HepG2 (cell line): ENCODE data around the gene NUDT13. TPM values are rescaled to one million over a fixed set of nuclear protein-coding genes. Genes with fewer than 3 reads are reported as not detected.

Experiments used
- CEBPG ChIP-seq: IDR thresholded peaks from 2 replicates; pipeline ENCODE4 v1.6.1; 2016
- CREB3 ChIP-seq: sonication (generic); formaldehyde crosslinking; IDR thresholded peaks from 2 replicates; pipeline ENCODE4 v1.5.0; 2020; ENCODE audit warnings: missing genetic modification reagents
- ELK4 ChIP-seq: sonication (generic); formaldehyde crosslinking; IDR thresholded peaks from 2 replicates; pipeline ENCODE4 v1.9.0; 2021; ENCODE audit warnings: missing genetic modification reagents, borderline replicate concordance
- KDM6A ChIP-seq: IDR thresholded peaks from 2 replicates; pipeline ENCODE4 v1.6.1; 2016; ENCODE audit warnings: low read depth
- MTF1 ChIP-seq: sonication (generic); formaldehyde crosslinking; IDR thresholded peaks from 2 replicates; pipeline ENCODE4 v1.5.0; 2020; ENCODE audit warnings: missing genetic modification reagents
- NCOR1 ChIP-seq: fragments of 200-600 bp; sonication (generic); IDR thresholded peaks from 2 replicates; pipeline ENCODE4 v1.7.0; 2017; ENCODE audit warnings: antibody characterized with exemption, low read length, borderline replicate concordance
- RCOR2 ChIP-seq: IDR thresholded peaks from 2 replicates; pipeline ENCODE4 v1.6.1; 2016; ENCODE audit warnings: missing biosample characterization, missing genetic modification reagents
- SMC3 ChIP-seq: IDR thresholded peaks from 2 replicates; pipeline ENCODE4 v1.6.1; 2011; ENCODE audit warnings: low read length, improper control_type of control experiment
- SSRP1 ChIP-seq: IDR thresholded peaks from 2 replicates; pipeline ENCODE4 v1.6.1; 2016; ENCODE audit warnings: control low read depth
- TEAD3 ChIP-seq: optimal IDR thresholded peaks from 2 replicates; pipeline ENCODE3; 2016; ENCODE audit warnings: borderline replicate concordance
- XBP1 ChIP-seq: sonication (generic); formaldehyde crosslinking; IDR thresholded peaks from 2 replicates; pipeline ENCODE4 v1.5.0; 2020; ENCODE audit warnings: missing genetic modification reagents
- ZBTB33 ChIP-seq: sonication (generic); formaldehyde crosslinking; IDR thresholded peaks from 2 replicates; pipeline ENCODE4 v1.4.0; 2020; ENCODE audit warnings: missing genetic modification reagents
- ZFP36 ChIP-seq: fragments of 150-350 bp; IDR thresholded peaks from 2 replicates; pipeline ENCODE4 v1.6.1; 2018; ENCODE audit warnings: borderline replicate concordance, low read length, low read depth; ENCODE audit not compliant: partially characterized antibody
- ZFP36L1 ChIP-seq: sonication (generic); formaldehyde crosslinking; IDR thresholded peaks from 2 replicates; pipeline ENCODE4 v1.8.0; 2022; ENCODE audit warnings: mild to moderate bottlenecking, missing genetic modification reagents, moderate library complexity
- ZNF138 ChIP-seq: sonication (generic); formaldehyde crosslinking; IDR thresholded peaks from 2 replicates; pipeline ENCODE4 v1.5.0; 2020; ENCODE audit warnings: mild to moderate bottlenecking, low read depth, missing genetic modification reagents
- ZNF432 ChIP-seq: sonication (generic); formaldehyde crosslinking; IDR thresholded peaks from 2 replicates; pipeline ENCODE4 v1.5.0; 2020; ENCODE audit warnings: missing genetic modification reagents, mild to moderate bottlenecking, borderline replicate concordance
- ZNF609 ChIP-seq: sonication (generic); formaldehyde crosslinking; IDR thresholded peaks from 2 replicates; pipeline ENCODE4 v1.4.0; 2020; ENCODE audit warnings: mild to moderate bottlenecking, missing genetic modification reagents, borderline replicate concordance
- ZNF629 ChIP-seq: sonication (generic); formaldehyde crosslinking; conservative IDR thresholded peaks from 2 replicates; pipeline ENCODE4 v1.5.0; 2020; ENCODE audit warnings: missing genetic modification reagents
- ZNF713 ChIP-seq: sonication (generic); formaldehyde crosslinking; IDR thresholded peaks from 2 replicates; pipeline ENCODE4 v1.4.0; 2020; ENCODE audit warnings: mild to moderate bottlenecking, missing genetic modification reagents
- polyA plus RNA-seq, 8 experiments: library from polyadenylated mRNA; depleted of rRNA in 3 of 8; stranded (reverse) in 7 of 8; unstranded in 1 of 8; fragments of >200 nt; fragmentation: Illumina TruSeq in 4 of 8; extraction: Trizol in 4 of 8; gene quantifications; 2 replicates each; pipeline versions ENCODE4 v1.2.1 to v1.2.3, GENCODE V29; 2011 to 2016; ENCODE audit warnings: low read depth in 4 of 8, missing spikeins in 1 of 8, mixed read lengths in 1 of 8; ENCODE audit not compliant: insufficient read depth in 1 of 8
- total RNA-seq, 5 experiments: library from RNA; depleted of rRNA; stranded (reverse); fragments of >200 nt; fragmentation: Illumina TruSeq; extraction: Trizol; gene quantifications; 2 replicates each; pipeline ENCODE4 v1.2.3, GENCODE V29; 2016; ENCODE audit warnings: low read depth in 1 of 5

NUDT13 gene
- total and polyA plus RNA-seq, 2 of the 13 experiments (the other 11 are each of a cell fraction or from before 2014, with no cell fraction given), result 4.2 to 6.5 TPM

- TF ChIP-seq CREB3, result no peak
- no peak for TF ChIP-seq MTF1
- TF ChIP-seq ELK4 (CRISPR knock-in tag), result no peak
- TF ChIP-seq ZNF629 (CRISPR knock-in tag), result no peak
- TF ChIP-seq XBP1 (CRISPR knock-in tag), result no peak
- no peak for TF ChIP-seq RCOR2
- TF ChIP-seq ZFP36L1, result no peak
- TF ChIP-seq SMC3, result no peak
- TF ChIP-seq ZFP36, result no peak
- peak; percentile 79 for TF ChIP-seq ZNF609 (CRISPR knock-in tag)
- TF ChIP-seq SSRP1 (CRISPR knock-in tag), result no peak
- TF ChIP-seq NCOR1, result peak; percentile 37; the same call in 1 of the 2 replicates
- TF ChIP-seq CEBPG, result peak; percentile 85
- TF ChIP-seq ZNF713 (CRISPR knock-in tag), result no peak
- no peak for TF ChIP-seq ZBTB33 (CRISPR knock-in tag)
- TF ChIP-seq ZNF138 (CRISPR knock-in tag), result no peak
- no peak for TF ChIP-seq KDM6A (CRISPR knock-in tag)
- TF ChIP-seq ZNF432, result no peak
- TF ChIP-seq TEAD3, result peak; percentile 63
Observed at GRCh38 chr10:73088304-73088703, 22.0 kb upstream of the NUDT13 start (continued).
